Erythroblast (primary cell): Measurements from ENCODE around the gene NDUFB11.

Experiments used
- GATA1 ChIP-seq: IDR thresholded peaks from 2 replicates; pipeline ENCODE4 v1.6.1; 2011; ENCODE audit warnings: low read depth, mild to moderate bottlenecking, control low read depth, low read length, moderate library complexity
- POLR2A ChIP-seq: IDR thresholded peaks from 2 replicates; pipeline ENCODE4 v1.6.1; 2011; ENCODE audit warnings: mild to moderate bottlenecking, low read length

DNA sequence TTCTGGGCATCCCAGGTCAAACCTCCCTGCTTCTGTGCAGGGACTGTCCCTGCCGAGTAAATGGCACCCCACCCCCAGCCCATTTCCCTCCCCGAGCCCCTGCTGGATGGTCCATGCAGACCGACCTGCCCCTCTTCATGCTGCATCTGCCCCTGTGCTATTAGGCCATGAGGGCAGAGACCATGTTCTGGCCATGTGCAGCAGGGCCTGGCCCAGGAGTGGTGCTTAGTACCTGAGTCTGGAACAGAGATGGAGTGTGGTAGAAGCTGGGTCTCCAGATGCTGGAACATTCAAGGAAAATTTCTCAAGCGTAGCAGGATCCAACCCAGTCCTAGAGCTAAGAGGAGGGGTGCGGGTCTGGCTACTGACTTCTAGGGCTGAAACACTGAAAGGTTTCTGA, 33.8 kb upstream of the NDUFB11 start:
- no peak for TF ChIP-seq POLR2A
- no peak for TF ChIP-seq GATA1
